ENCODE results near the gene MAP4K1.

- no peak for TF ChIP-seq PATZ1 (CRISPR knock-in tag; IDR thresholded peaks at IDR 0.05; ENCODE audit: borderline replicate concordance)
- TF ChIP-seq GLIS3 (CRISPR knock-in tag; IDR thresholded peaks at IDR 0.05): no peak
- TF ChIP-seq CSDC2 (CRISPR knock-in tag; IDR thresholded peaks at IDR 0.05): no peak
- no peak for TF ChIP-seq TOX (CRISPR knock-in tag; IDR thresholded peaks at IDR 0.05; ENCODE audit: borderline replicate concordance)
- TF ChIP-seq ESRRG (CRISPR knock-in tag; IDR thresholded peaks at IDR 0.05): no peak
- no peak for TF ChIP-seq SNAI2 (CRISPR knock-in tag; IDR thresholded peaks at IDR 0.05)
- no peak for TF ChIP-seq ZC3H10 (CRISPR knock-in tag; IDR thresholded peaks at IDR 0.05)
- TF ChIP-seq TSHZ2 (CRISPR knock-in tag; IDR thresholded peaks at IDR 0.05): no peak
- no peak for TF ChIP-seq ZFP3 (CRISPR knock-in tag; IDR thresholded peaks at IDR 0.05)
- no peak for TF ChIP-seq ARNTL (CRISPR knock-in tag; IDR thresholded peaks at IDR 0.05; ENCODE audit: borderline replicate concordance, low read depth)
- TF ChIP-seq ZNF70 (CRISPR knock-in tag; IDR thresholded peaks at IDR 0.05): no peak
- TF ChIP-seq RARB (CRISPR knock-in tag; IDR thresholded peaks at IDR 0.05): no peak
These were observed 3.5 kb downstream of the MAP4K1 start for GRCh38 chr19:38614289-38614688.
